GM18861 (cell line): ENCODE results near the gene ZNRF3.
"Not testable (repeated sequence)": the region's sequence is repeated elsewhere in the genome, so short reads cannot be mapped to it uniquely, and the experiment has no call there.

Experiments
- ATAC-seq: cut with Tn5 transposase; IDR thresholded peaks from one replicate; pipeline ENCODE4 v1.9.1; 2021; ENCODE audit not compliant: unreplicated experiment

ZNRF3 gene

DNA sequence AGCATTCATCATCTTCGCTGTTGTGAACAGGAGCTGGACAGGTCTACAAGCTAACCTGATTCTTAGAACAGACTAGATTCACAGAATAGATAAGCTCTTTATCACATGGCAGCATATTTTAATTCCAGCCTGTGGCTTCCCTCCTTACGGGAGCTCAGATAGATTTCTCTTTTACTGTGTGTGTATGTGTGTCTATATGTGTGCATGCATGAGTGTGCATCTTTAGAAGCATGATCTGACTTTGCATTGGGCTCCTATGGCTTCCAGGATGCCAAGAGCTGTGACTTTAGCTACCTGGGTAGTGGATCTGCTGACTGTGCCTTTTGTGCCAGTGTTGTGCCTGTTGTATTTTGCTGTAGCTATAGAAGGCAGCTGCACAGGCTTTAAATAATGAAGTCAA is 44.3 kb downstream of the ZNRF3 start:
- ATAC-seq, result no peak

DNA sequence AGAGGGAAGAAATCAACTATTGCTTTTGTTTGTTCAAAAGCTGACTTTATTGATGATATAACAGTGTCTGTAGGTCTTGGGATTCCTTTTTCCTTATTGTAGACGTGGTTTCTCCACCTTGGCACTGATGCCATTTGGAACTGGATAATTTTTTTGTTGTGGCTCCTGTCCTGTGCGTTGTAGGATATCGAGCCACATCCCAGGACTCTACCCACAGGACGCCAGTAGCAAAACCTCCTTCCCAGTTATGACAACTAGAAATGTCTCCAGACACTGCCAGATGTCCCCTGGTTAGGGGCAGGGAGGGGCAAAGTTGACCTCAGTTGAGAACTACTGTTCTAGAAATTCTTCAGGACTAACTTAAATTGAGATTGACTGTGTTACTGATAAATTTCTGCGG is 45.8 kb downstream of the ZNRF3 start:
- ATAC-seq, result no peak

DNA sequence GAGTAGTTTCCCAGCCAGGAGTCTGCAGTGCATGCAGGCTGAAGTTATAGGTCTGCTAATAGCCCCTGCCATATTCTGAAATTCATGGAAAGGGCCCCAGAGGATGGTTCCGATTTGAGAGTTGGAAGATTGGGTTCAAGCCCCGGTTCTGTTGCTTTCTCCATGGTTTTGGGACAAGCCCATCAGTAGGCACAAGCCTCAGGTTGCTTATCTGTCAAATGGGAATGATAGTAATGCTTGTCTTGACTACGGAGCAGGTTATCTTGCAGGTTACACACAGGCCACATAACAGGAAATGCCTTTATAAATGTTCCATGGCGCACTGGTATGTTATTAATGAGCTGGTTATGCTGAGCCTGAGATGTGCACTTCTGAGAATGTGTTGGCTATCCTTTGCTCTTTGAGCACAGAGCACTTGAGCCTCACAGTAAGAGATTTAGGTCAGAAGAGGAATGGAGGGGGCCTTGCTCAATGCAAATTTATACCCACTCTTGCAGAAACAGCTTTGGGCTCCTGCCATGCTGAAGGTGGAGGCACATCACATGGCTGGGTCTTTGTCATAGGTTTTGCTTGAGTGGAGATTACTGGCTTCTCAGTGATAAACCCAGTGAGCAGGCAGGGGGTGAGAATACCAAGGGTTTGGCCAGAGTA is 47.1 kb downstream of the ZNRF3 start:
- ATAC-seq, result no peak

DNA sequence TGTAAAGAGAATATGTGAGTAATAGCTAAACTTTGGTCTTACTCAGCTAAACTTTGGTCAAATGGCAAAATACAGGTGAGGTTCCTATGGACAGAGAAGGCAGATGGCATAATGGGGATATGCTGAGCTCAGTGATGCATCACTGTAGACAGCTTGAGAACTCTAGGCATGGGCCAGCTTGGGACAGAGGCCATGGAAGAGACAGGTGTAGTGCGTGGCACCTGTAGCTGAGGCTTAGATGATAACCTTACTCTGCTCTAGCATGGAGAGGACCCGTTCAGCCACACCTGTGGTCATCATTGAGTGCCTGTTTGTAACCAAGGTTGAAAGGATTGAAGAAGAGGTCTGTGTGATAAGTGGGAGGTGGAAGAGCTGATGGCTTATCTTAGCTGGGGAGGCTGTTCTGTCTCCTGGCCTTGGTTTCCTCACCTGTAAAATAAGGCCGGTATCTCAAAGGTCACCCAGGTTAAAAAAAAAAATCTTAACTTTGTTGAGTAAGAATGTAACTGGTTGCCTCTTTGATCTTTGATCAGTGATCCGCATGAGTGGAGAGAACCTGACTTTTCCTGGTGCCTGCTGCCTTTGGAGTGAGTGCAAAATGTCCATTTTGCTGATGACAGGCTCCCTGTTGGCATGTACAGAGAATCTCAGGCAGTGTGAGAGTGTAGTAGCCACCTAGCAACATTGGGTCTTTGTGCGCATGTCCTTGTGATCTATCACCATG is 48.6 kb downstream of the ZNRF3 start:
- no peak for ATAC-seq

DNA sequence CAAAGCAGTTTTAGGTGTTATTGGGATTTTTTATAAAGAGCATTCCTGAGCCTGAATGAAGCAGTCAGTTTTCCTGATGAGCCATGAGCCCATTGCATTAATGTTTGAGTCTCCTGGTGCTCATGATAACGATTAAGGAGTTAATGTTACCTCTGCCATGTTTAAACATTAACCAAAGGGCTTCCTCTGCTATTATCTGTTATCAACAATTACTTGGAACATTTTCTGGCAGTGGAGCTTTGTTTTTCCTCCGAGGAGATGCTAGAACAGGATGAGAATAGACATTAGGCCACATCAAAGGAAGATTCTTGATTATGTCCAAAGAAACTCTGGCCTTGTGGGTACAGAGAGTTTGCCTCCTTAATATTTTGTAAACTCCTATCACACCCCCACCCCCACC is 49.9 kb downstream of the ZNRF3 start:
- ATAC-seq, result no peak

DNA sequence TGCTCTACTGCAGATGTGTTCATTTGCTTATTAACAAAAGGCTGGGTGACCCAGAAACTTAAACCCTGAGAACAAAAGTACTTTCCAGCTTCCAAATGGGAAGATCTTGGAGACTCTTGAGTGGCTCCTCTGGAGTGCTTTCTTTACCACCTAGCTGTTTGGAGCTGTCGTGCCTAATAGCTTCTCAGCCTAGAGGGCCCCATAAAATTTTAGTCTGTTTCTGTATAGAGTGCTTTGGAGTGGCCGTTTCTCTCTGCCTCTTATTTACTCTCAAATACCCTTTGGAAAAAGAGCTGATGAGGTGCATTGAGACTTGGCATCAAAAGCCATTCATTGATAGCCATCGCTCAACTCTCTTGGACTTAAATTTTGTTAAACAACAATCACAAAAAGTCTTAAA is 50.7 kb downstream of the ZNRF3 start:
- ATAC-seq, result no peak

DNA sequence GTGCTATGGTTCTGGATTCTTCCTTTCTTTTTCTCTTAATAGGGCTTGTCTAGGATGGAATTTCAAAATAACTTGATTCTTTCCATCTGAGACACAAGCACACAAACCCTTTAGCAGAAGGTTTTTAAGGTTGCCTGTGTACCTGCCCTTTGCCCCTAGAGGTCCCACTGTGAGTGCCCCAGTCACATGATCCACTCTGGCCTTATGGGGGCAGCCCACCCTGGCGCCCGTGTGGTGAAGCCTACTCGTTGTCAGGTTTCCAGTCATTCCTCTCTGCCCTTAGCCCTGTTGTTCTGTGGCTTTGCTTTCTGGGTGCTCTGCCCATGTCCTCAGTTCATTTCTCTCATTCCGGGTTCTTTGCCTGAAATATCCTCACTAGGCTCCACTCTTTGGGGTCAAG is 51.8 kb downstream of the ZNRF3 start:
- ATAC-seq, result no peak

DNA sequence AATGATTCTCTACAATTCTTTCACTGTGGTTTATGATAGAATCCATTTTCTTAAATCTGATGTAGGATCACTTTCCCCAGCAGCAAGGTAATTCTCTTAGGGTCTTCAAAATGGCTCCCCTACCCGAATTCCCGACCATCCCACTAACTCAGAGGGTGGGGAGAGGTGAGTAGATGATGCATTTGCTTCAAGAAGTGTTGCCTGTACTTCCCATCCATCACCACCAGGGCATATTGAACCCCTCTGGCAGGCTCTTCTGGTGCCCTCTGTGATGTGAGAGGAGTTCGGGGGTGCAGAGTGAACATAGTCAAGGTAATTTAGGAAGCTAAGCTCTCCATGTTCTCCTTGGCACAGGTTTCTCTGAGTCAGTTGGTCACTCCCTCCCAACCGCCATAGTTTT is 52.3 kb downstream of the ZNRF3 start:
- no peak for ATAC-seq

DNA sequence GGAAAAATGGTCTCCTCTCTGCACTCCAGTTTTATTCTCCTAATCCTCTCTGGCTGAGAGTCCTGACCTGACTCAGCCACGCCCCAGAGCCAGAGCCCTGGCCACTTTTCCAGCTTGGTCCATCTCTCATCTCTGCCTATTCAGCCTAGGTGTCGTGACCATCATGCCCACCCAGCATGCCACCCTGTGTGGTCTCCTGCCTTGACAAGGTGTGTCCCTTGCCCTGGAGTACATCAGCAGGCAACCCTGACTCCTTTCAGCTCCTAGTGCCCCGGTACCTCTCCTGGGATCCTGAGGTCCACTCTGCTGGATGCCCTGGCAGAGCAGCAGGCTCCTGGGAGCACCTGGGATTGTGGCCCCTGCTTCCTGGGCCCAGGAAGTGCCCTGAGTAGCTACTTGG is 52.8 kb downstream of the ZNRF3 start:
- ATAC-seq, result no peak

DNA sequence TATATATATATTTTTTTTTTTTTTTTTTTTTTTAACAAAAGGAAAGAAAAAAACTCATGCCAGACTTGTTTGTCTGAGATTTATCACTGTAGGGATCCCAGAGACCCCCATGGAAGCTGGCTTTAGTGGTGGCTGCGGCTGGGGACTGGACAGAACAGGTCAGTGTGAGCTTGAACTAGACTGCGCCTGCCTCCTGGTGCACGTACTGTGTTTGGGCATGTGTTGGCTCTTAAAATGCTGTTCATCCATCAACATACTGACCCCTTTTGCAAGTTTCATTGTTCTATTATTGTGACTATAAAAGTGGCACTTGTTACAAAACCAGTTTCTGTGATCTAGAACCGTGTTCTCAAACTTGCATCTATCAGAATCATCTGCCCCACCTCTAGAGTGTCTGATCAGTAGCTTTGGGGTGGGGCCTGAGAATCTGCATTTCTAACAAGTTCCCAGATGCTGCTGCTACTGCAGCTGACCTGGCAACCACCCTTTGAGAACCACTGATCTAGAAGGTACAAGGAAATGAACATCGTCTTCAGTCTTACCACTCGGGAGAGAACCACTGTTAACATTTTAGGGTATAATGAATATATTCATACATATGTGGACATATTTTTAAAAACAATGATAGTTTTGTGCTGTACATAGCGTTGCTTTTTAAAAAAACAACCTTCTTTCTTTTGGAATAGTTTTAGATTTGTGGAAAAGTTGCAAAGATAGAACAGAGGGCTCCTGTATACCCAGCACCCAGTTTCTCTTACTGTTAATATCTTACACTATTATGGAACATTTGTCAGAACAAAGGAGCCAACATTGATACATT is 54.0 kb downstream of the ZNRF3 start:
- ATAC-seq, result no peak

DNA sequence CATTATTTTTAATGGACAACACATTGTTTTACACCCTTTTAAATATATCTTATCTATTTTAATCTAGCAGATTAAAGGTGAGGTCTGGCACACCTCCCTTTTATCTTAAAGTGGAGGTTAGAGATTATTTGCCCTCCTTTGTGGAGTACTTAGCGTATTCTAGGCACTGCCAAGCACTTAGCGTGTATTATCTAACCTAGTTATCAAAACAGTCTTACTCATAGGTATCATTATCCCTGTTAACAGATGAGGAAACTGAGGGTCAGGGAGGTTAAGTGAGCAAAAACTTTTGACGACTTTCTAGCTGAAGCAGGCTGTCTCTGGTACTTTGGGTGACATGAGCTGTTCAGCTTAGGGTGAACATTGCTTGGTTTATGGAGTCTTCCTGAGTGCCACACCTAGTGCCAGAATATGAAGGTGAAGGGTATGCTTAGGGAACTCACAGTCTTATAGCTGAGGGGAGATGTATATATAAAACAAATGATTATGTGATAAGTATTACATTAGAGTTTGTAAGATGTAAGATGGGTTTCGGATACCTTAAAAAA is 55.0 kb downstream of the ZNRF3 start:
- ATAC-seq, result no peak

DNA sequence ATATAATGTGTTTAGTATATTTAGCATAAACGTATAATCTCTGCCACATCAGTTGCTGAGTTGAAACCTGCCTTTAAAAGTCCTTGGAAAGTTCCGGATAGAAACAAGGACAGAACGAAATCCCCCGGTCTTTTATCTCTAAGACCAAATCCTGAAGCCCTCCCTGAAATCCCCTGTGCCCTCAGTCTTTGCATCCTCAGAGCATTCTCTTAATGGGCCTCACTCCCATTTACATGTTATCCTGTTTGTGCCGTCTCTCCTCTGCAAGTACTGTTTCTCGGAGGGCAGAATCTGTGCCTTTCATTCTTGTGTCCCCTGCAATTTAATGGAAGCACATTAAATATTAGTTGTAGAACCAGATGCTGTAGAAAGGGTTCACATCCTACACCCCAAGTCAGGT is 56.0 kb downstream of the ZNRF3 start:
- ATAC-seq, result no peak

DNA sequence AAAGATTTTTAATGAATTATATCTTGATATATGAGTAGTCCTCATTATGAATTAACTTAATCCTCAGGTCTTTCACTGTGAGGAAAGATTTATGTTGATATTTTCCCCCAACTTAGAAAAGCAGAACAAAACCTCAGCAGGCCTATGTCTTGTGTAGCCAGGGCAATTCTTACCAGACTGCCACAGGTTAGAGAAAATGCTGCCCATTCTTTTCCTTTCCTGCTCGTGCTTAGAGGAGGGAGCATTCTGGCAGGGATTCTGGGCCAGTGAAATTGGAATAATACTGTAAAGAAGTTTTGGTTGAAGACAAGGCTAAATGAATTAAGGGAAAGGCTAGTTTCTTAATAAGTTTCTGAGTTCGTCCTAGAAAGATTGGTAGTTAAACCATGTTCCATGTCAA is 56.6 kb downstream of the ZNRF3 start:
- ATAC-seq, result no peak

DNA sequence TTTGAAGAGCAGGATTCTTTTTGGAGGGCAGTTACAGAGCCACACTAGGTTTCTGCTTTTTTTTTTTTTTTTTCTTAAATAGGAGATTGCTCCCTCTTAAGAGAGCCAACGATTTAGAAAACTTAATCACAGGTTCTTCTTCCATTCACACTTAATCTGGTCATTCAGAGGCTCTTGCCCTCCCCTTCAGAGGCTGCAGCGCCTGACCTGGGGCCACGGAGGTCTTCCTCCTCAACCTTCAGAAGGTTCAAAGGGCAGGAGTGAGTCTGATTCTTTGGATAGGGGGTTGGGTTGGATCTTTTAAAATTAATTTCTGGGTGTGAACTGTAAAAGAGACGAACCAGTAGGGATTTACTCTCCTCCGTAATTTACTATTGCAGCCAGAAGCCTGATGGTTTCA is 57.1 kb downstream of the ZNRF3 start:
- ATAC-seq, result no peak

DNA sequence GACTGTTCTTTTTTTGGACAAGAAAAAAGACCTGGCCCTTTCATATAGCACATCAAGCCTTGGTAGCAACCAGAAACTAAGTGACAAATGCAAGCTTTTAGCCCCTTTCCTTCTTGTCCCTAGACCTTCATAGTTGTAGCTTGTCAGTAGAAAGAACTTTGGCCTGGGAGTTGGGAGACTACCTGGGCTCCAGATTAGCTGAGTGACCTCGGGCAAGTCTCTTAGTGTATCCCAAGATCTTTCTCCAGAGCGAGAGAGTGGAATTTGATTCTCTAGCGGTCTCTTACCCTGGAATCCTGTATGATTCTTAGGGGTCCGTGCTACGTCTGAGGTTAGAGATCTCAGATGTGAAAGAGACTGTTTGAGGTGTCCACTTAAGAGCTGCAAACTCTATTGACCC is 59.0 kb downstream of the ZNRF3 start:
- ATAC-seq, result no peak

DNA sequence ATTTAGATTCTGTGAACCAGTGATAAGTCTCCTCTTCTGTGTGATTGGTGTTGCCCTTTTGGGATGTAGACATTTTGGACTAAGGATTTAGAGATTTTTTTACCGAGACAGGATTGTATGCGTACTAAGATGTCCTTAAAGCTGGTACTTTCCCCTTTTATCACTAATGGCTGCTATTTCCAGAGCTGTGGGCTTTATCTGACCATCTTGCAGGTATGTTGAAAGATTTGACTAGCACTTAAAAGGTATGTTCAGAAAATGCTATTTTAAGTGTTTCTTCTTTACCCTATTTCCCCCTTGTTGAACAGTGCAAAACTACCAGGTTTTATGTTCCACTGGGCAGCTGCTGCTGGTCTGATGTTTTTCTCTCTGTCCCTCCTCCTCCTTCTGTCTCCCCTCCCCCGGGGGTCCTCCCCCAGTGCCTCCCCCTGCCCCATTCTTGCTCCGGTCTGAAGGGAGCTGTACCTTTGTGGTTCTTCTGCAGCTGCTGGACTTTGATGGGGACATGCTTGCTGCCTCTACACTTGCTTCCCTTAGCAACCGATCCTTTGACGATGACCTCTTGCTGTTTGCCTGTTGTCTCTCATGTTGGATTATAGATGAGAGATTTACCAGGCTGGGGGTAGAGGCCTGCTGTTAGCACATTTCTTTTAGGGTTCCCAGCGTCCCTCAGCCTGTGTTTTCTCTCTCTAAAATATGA is 59.6 kb downstream of the ZNRF3 start:
- ATAC-seq, result no peak

DNA sequence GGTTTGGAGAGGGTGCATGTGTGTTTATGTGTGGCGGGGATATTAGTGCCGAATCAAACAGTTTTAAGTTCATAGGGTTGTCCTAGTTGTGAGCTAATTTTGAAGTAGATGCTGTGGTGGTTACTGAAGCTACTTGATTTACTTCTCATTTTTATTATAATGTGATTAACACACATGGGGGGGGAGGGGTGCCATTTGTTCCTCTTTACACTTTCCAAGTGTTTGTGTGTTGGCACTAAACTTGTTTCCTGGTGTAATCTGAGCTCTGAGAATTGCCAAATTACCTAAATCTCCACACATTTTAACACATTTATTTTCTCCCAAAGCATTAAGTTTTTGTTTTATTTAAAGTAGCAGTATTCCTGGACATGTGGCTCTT is 60.1 kb downstream of the ZNRF3 start:
- no peak for ATAC-seq

DNA sequence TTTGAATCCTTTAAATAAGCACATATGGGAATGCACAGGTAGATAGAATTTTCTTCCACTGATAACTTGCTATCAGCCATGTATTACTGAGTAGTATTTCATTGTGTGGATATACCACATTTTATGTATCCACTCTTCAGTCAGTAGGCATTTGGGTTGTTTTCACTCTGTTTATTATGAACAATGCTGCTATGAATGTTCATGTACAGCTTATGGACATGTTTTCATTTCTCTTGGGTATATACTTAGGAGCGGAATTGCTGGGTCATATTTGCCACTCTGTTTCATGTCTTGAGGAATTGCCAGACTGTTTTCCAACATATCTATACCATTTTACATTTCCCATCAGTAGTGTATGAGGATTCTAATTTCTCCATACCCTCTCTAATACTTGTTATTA is 63.8 kb downstream of the ZNRF3 start:
- ATAC-seq, result no peak

DNA sequence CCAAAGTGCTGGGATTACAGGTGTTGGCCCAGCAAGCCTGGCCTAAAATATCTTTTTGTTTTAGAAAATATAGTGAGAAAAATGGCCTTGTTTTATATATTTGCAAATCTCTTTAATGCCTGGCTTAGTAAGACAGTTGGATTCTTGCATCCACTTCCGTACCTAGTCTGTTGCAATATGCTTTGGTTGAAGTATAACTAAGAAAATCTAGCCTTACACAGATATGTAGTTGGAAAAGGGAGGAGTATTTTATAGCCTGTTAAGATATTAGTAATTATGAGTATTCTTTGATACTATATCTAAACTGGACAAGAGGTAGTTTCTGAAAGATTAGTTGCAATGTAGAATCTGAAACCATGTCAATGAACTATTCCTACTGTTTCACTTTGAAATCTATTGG is 65.1 kb downstream of the ZNRF3 start:
- no peak for ATAC-seq

DNA sequence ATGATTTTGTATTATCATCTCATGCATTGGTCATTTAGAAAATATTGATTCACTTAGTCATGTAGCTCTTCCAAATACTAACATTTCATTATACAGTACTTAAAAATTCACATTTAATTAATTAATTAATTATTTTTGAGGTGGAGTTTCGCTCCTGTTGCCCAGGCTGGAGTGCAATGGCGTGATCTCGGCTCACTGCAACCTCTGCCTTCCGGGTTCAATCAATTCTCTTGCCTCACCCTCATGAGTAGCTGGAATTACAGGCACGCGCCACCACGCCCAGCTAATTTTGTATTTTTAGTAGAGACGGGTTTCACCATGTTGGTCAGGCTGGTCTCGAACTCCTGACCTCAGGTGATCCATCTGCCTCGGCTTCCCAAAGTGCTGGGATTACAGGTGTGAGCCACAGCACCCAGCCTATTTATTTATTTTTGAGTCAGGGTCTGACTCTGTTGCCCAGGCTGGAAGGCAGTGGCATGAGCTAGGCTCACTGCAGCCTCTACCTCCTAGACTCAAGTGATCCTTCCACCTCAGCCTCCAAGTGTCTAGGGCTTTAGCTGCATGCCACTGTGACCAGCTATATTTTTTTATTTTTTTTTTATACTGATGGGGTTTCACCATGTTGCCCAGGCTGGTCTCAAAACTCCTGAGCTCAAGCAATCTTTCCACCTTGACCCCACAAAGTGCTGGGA is 65.6 kb downstream of the ZNRF3 start:
- not testable (repeated sequence) for ATAC-seq

DNA sequence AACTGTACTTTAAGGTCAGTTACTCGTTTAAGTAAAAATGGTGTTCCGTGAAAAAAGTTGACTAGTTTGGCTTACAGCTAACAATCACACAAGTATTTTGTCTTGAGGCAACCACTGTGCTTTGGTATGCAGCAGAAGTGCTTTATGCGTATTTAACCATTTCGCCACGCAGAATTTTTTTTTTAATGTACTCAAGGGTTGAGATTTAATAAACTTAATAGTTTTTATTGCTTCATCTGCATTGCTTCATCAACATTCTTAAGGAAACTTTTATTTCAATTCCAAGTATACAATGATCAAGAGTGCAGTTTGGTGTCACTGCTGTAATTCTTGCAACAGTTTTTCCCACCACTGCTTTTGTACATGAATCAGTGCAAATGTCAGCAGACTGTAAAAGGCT is 66.4 kb downstream of the ZNRF3 start:
- ATAC-seq, result no peak
